ENCODE data around the gene ZDHHC19.
"Not testable (repeated sequence)": the region's sequence is repeated elsewhere in the genome, so short reads cannot be mapped to it uniquely, and the experiment has no call there.

Gene ZDHHC19

GRCh38 chr3:196216681-196217211 lies 5.5 kb upstream of the ZDHHC19 start:
- Mint-ChIP-seq H3K36me3 (no peaks in the 10 kb centered on the region), H3K4me3 (no peak overlapping the region), H3K27me3 (no peaks in the 10 kb centered on the region), H3K4me1 (ENCODE audit: low read depth) (peaks cover 20% of the 10 kb centered on the region), H3K9me3 (ENCODE audit: low read depth) (no peaks in the 10 kb centered on the region), H3K27ac (no peak overlapping the region)

GRCh38 chr3:196216089-196216564 lies 4.9 kb upstream of the ZDHHC19 start, which contains the start of gene SLC51A:
Gene SLC51A, plus strand, starts transcription at chr3:196216534. Its CDS starts 179 bp downstream, at chr3:196216713.
- no peaks in the 10 kb centered on the region for H3K36me3 Mint-ChIP-seq
- H3K4me1 Mint-ChIP-seq (ENCODE audit: low read depth): peaks cover 20% of the 10 kb centered on the region
- no peaks in the 10 kb centered on the region for H3K27me3 Mint-ChIP-seq
- no peaks in the 10 kb centered on the region for H3K9me3 Mint-ChIP-seq (ENCODE audit: low read depth)
- H3K27ac Mint-ChIP-seq: peak within 1 kb of the TSS; percentile 70
- H3K4me3 Mint-ChIP-seq: peak within 1 kb of the TSS; percentile 53

- no peaks in the 10 kb centered on the region for H3K9me3 Mint-ChIP-seq (ENCODE audit: low read depth)
- H3K4me3 Mint-ChIP-seq: no peak overlapping the region
Measured at GRCh38 chr3:196215493-196216020, 4.4 kb upstream of the ZDHHC19 start.

GRCh38 chr3:196214783-196215441 lies 3.7 kb upstream of the ZDHHC19 start:
- H3K4me3 Mint-ChIP-seq: no peak overlapping the region
- H3K36me3 Mint-ChIP-seq: no peaks in the 10 kb centered on the region
- H3K9me3 Mint-ChIP-seq (ENCODE audit: low read depth): no peaks in the 10 kb centered on the region
- H3K4me1 Mint-ChIP-seq (ENCODE audit: low read depth): peaks cover 20% of the 10 kb centered on the region
- H3K27me3 Mint-ChIP-seq: no peaks in the 10 kb centered on the region
- no peak overlapping the region for H3K27ac Mint-ChIP-seq

More at GRCh38 chr3:196215493-196216020, 4.4 kb upstream of the ZDHHC19 start:
- Mint-ChIP-seq H3K27ac (no peak overlapping the region), H3K36me3 (no peaks in the 10 kb centered on the region), H3K27me3 (no peaks in the 10 kb centered on the region), H3K4me1 (ENCODE audit: low read depth) (peaks cover 20% of the 10 kb centered on the region)

- peaks cover 11% of the 10 kb centered on the region for H3K4me1 Mint-ChIP-seq (ENCODE audit: low read depth)
- H3K36me3 Mint-ChIP-seq; H3K9me3 Mint-ChIP-seq (ENCODE audit: low read depth); H3K27ac Mint-ChIP-seq; H3K4me3 Mint-ChIP-seq; H3K27me3 Mint-ChIP-seq: not testable (repeated sequence)
Measured at GRCh38 chr3:196209944-196210672, 1.1 kb downstream of the ZDHHC19 start.

- Mint-ChIP-seq H3K9me3 (ENCODE audit: low read depth) (no peaks in the 10 kb centered on the region), H3K4me3 (peak overlapping the region; percentile 58), H3K36me3 (no peaks in the 10 kb centered on the region), H3K4me1 (ENCODE audit: low read depth) (peaks cover 11% of the 10 kb centered on the region), H3K27me3 (no peaks in the 10 kb centered on the region), H3K27ac (no peak overlapping the region)
Measured at GRCh38 chr3:196208942-196209695, 2.1 kb downstream of the ZDHHC19 start.

GRCh38 chr3:196207833-196208607 lies 3.2 kb downstream of the ZDHHC19 start:
- no peaks in the 10 kb centered on the region for H3K9me3 Mint-ChIP-seq (ENCODE audit: low read depth)
- H3K36me3 Mint-ChIP-seq: no peaks in the 10 kb centered on the region
- H3K27me3 Mint-ChIP-seq: no peaks in the 10 kb centered on the region
- H3K4me3 Mint-ChIP-seq: peak overlapping the region; percentile 83
- H3K4me1 Mint-ChIP-seq (ENCODE audit: low read depth): peaks cover 11% of the 10 kb centered on the region
- no peak overlapping the region for H3K27ac Mint-ChIP-seq

GRCh38 chr3:196207159-196207832 lies 3.9 kb downstream of the ZDHHC19 start:
- Mint-ChIP-seq H3K4me1 (ENCODE audit: low read depth) (peaks cover 11% of the 10 kb centered on the region), H3K27me3 (no peaks in the 10 kb centered on the region), H3K4me3 (peak overlapping the region; percentile 83), H3K9me3 (ENCODE audit: low read depth) (no peaks in the 10 kb centered on the region), H3K36me3 (no peaks in the 10 kb centered on the region), H3K27ac (no peak overlapping the region)

- H3K36me3 Mint-ChIP-seq; H3K27me3 Mint-ChIP-seq; H3K4me3 Mint-ChIP-seq; H3K27ac Mint-ChIP-seq; H3K9me3 Mint-ChIP-seq (ENCODE audit: low read depth): not testable (repeated sequence)
- peaks cover 11% of the 10 kb centered on the region for H3K4me1 Mint-ChIP-seq (ENCODE audit: low read depth)
Measured at GRCh38 chr3:196205442-196206205, 5.6 kb downstream of the ZDHHC19 start.

- Mint-ChIP-seq H3K4me1 (ENCODE audit: low read depth) (peaks cover 11% of the 10 kb centered on the region), H3K27me3 (no peaks in the 10 kb centered on the region), H3K4me3 (no peak overlapping the region), H3K27ac (no peak overlapping the region), H3K9me3 (ENCODE audit: low read depth) (no peaks in the 10 kb centered on the region), H3K36me3 (no peaks in the 10 kb centered on the region)
Measured at GRCh38 chr3:196203846-196204245, 7.4 kb downstream of the ZDHHC19 start.

- no peak overlapping the region for H3K27ac Mint-ChIP-seq
- no peaks in the 10 kb centered on the region for H3K36me3 Mint-ChIP-seq
- no peaks in the 10 kb centered on the region for H3K27me3 Mint-ChIP-seq
- no peak overlapping the region for H3K4me3 Mint-ChIP-seq
- no peaks in the 10 kb centered on the region for H3K9me3 Mint-ChIP-seq (ENCODE audit: low read depth)
- H3K4me1 Mint-ChIP-seq (ENCODE audit: low read depth): peaks cover 7% of the 10 kb centered on the region
Measured at GRCh38 chr3:196202516-196202970, 8.7 kb downstream of the ZDHHC19 start.

GRCh38 chr3:196198771-196199753 lies 12.1 kb downstream of the ZDHHC19 start:
- Mint-ChIP-seq H3K4me1 (ENCODE audit: low read depth) (no peaks in the 10 kb centered on the region), H3K27me3 (no peaks in the 10 kb centered on the region), H3K4me3 (no peak overlapping the region), H3K36me3 (no peaks in the 10 kb centered on the region), H3K27ac (no peak overlapping the region), H3K9me3 (ENCODE audit: low read depth) (no peaks in the 10 kb centered on the region)

All from activated naive CD8-positive, alpha-beta T cell (primary cell).